Measurements from ENCODE around the gene KIF1A.

DNA sequence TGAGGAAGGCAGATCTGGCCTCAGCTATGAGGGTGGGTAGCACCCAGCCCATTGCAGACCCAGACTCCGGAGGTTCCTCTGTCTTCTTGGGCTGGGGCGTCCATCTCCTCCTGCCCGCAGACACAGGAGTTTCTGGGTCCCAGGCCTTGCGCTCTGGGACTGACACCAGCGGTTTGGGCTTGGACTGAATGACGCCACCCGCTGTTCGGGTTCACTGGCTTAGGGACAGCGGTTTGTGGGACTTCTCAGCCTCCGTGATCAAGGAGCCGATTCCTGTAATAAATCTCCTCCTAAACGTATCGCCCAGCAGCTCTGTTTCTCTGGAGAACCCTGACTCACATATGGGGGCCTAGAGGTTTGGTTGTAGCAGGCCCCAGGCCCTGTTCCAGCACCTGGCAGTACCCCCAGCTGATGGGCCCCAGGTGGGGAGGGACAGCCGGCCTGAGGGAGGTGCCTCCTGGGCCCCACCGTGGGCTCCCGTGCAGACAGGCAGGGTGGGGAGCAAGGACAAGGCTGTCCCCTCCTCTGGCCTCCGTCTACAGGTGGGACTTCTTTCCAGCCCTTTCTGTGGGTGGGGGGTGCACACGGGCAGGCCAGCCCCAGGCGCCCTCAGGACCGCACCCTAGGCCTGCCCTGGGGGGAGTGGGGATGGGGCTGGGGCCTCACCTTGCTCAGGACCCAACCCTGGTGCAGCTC, 132.8 kb downstream of the KIF1A start:
- TF ChIP-seq CTCF (conservative IDR thresholded peaks at IDR 0.05; ENCODE audit: low read depth, low read length) (no peak), EZH2phosphoT487 (IDR thresholded peaks at IDR 0.05; ENCODE audit: borderline replicate concordance, low read length) (no peak), EZH2 (IDR thresholded peaks at IDR 0.05; ENCODE audit: low read length, unreplicated experiment) (no peak)
